HFF-Myc (cell line): ENCODE results near the gene RBM18.

Source experiments
- DNase-seq: peaks from one replicate; pipeline ENCODE4 v3.0.0-alpha.2; 2011; ENCODE audit warnings: low read depth; ENCODE audit errors: extremely low read depth
- H3K4me3 ChIP-seq: replicated peaks from 2 replicates; pipeline ENCODE4 v1.5.1; 2011; ENCODE audit warnings: low read depth, mild to moderate bottlenecking, control low read depth, low read length
- CTCF ChIP-seq: IDR thresholded peaks from 2 replicates; pipeline ENCODE4 v1.5.1; 2012; ENCODE audit warnings: mild to moderate bottlenecking, low read depth, low read length, control low read depth; ENCODE audit errors: missing control alignments

RBM18 gene

GRCh38 chr9:122246666-122247065, 18.0 kb downstream of the RBM18 start:
- DNase-seq = no peak
- TF ChIP-seq CTCF = no peak
- H3K4me3 ChIP-seq = no peak overlapping the region

GRCh38 chr9:122244349-122244748, 20.3 kb downstream of the RBM18 start:
- H3K4me3 ChIP-seq = no peak overlapping the region
- no peak for DNase-seq
- TF ChIP-seq CTCF = no peak

- no peak for TF ChIP-seq CTCF
- H3K4me3 ChIP-seq = no peak overlapping the region
- no peak for DNase-seq
Observed at GRCh38 chr9:122239722-122240121, 24.9 kb downstream of the RBM18 start.

GRCh38 chr9:122236681-122237080, 28.0 kb downstream of the RBM18 start:
- H3K4me3 ChIP-seq = no peak overlapping the region
- TF ChIP-seq CTCF = no peak
- no peak for DNase-seq

GRCh38 chr9:122234022-122234748, 30.5 kb downstream of the RBM18 start:
- H3K4me3 ChIP-seq = no peak overlapping the region
- TF ChIP-seq CTCF = no peak
- DNase-seq = no peak

- H3K4me3 ChIP-seq = no peak overlapping the region
- no peak for DNase-seq
- TF ChIP-seq CTCF = no peak
Observed at GRCh38 chr9:122232796-122233306, 31.8 kb downstream of the RBM18 start.

- DNase-seq = no peak
- H3K4me3 ChIP-seq = no peak overlapping the region
- no peak for TF ChIP-seq CTCF
Observed at GRCh38 chr9:122229485-122229837, 35.2 kb downstream of the RBM18 start.
